PC-3 (cell line): ENCODE results near the gene CCNB1. TPM values are rescaled to one million over a fixed set of nuclear protein-coding genes. Genes with fewer than 3 reads are reported as not detected.
A peak's percentile ranks its signal among the peaks of the same experiment; 100 is the strongest.

Experiments used
- ATAC-seq: fragments of 200-7000 bp; cut with Tn5 transposase; 2 replicates; pipeline ENCODE4 v1.9.1; 2020; ENCODE audit warnings: mild to moderate bottlenecking, moderate library complexity
- BruUV-seq: library from RNA; stranded (reverse); fragments of 400-500 nt; replicated peaks from 2 replicates; lab custom pipeline; 2021; lab: Mats Ljungman, UMichigan
- CTCF ChIA-PET: fragments of 300-600 bp; sonication (Branson Sonifier 250); formaldehyde crosslinking; loops from one replicate; lab custom pipeline; 2022; ENCODE audit warnings: antibody characterized with exemption; lab: Charles Lee
- POLR2A ChIA-PET: fragments of 300-600 bp; sonication (Branson Sonifier 250); formaldehyde crosslinking; loops from one replicate; lab custom pipeline; 2022; ENCODE audit warnings: antibody characterized with exemption; ENCODE audit not compliant: unreplicated experiment; lab: Charles Lee
- DNase-seq: peaks from one replicate; pipeline ENCODE4 v3.0.0-alpha.2; 2015
- H2AFZ ChIP-seq: fragments of 300-600 bp; sonication (generic); 2 replicates; pipeline ENCODE4 v1.6.0; 2016; ENCODE audit warnings: antibody characterized with exemption, low read length
- H3F3A ChIP-seq: fragments of 300-600 bp; sonication (generic); one replicate; pipeline ENCODE4 v1.6.0; 2017; ENCODE audit warnings: antibody characterized with exemption, low read length, control low read depth, mild to moderate bottlenecking; ENCODE audit not compliant: unreplicated experiment
- H3K27ac ChIP-seq: fragments of 300-600 bp; sonication (generic); 2 replicates; pipeline ENCODE4 v1.5.1; 2016; ENCODE audit warnings: mild to moderate bottlenecking, low read length
- H3K27me3 ChIP-seq: fragments of 300-600 bp; sonication (generic); 2 replicates; pipeline ENCODE4 v1.6.1; 2016; ENCODE audit warnings: low read length, mixed read lengths
- H3K36me3 ChIP-seq: fragments of 300-600 bp; sonication (generic); 2 replicates; pipeline ENCODE4 v1.6.1; 2016; ENCODE audit warnings: low read depth, mixed run types, low read length, mixed read lengths
- H3K4me1 ChIP-seq: fragments of 300-600 bp; sonication (generic); 2 replicates; pipeline ENCODE4 v1.5.1; 2016; ENCODE audit warnings: low read length; ENCODE audit not compliant: insufficient read depth
- H3K4me2 ChIP-seq: fragments of 300-600 bp; sonication (generic); 2 replicates; pipeline ENCODE4 v1.6.0; 2016; ENCODE audit warnings: low read length
- H3K4me3 ChIP-seq: fragments of 300-600 bp; sonication (generic); 2 replicates; pipeline ENCODE4 v1.5.1; 2016; ENCODE audit warnings: mild to moderate bottlenecking, low read length, mixed read lengths
- H3K79me2 ChIP-seq: fragments of 300-600 bp; sonication (generic); 2 replicates; pipeline ENCODE4 v1.6.1; 2017; ENCODE audit warnings: low read length, mixed read lengths
- H3K9ac ChIP-seq: fragments of 300-600 bp; sonication (generic); 2 replicates; pipeline ENCODE4 v1.6.0; 2016; ENCODE audit warnings: mild to moderate bottlenecking, low read length
- H3K9me2 ChIP-seq: fragments of 300-600 bp; sonication (generic); replicated peaks from 2 replicates; pipeline ENCODE4 v1.6.1; 2016; ENCODE audit warnings: mixed run types, low read length, mixed read lengths
- H3K9me3 ChIP-seq: fragments of 300-600 bp; sonication (generic); 2 replicates; pipeline ENCODE4 v1.6.1; 2016; ENCODE audit warnings: low read length, mixed read lengths
- H4K20me1 ChIP-seq: fragments of 300-600 bp; sonication (generic); 2 replicates; pipeline ENCODE4 v1.6.1; 2016; ENCODE audit warnings: low read length, mixed read lengths
- CTCF ChIP-seq: fragments of 300-600 bp; sonication (generic); conservative IDR thresholded peaks from 2 replicates; pipeline ENCODE4 v1.5.1; 2017; ENCODE audit warnings: antibody characterized with exemption, low read depth, mild to moderate bottlenecking, low read length
- EZH2 ChIP-seq: fragments of 300-600 bp; sonication (generic); IDR thresholded peaks from one replicate; pipeline ENCODE4 v1.6.1; 2017; ENCODE audit warnings: antibody characterized with exemption, mild to moderate bottlenecking, low read length; ENCODE audit not compliant: unreplicated experiment
- EZH2phosphoT487 ChIP-seq: fragments of 300-600 bp; sonication (generic); IDR thresholded peaks from 2 replicates; pipeline ENCODE4 v1.6.1; 2018; ENCODE audit warnings: mild to moderate bottlenecking, antibody characterized with exemption, low read length, borderline replicate concordance
- intact Hi-C: fragments of 100-400 bp; cut with micrococcal nuclease; formaldehyde crosslinking; loops from 2 replicates; pipeline ENCODE4 v1.9.0; 2023
- total RNA-seq: library from RNA; depleted of rRNA; stranded (reverse); fragments of >200 nt; gene quantifications from 2 replicates; pipeline ENCODE4 v1.2.3, GENCODE V29; 2014

Gene CCNB1
- total RNA-seq, 1 experiment from 2014 or later, result 185 TPM

GRCh38 chr5:69189162-69190086 is 22.5 kb downstream of the CCNB1 start, which contains the start of gene CENPH:
CENPH (plus strand) TSS chr5:69189583; CDS start chr5:69189635, 52 bp downstream.
- no peaks in the 10 kb centered on the region for H3K27me3 ChIP-seq
- H3K9ac ChIP-seq, result peak within 1 kb of the TSS; percentile 91
- ATAC-seq (peak; percentile 83), DNase-seq (peak; percentile 91)
- peaks cover 11% of the 10 kb centered on the region; the same call in 1 of the 2 replicates for H3K79me2 ChIP-seq
- H3K4me3 ChIP-seq, result peak within 1 kb of the TSS; percentile 82
- no peaks in the 10 kb centered on the region for H3K9me3 ChIP-seq
- H3K4me1 ChIP-seq, result no peaks in the 10 kb centered on the region
- H3F3A ChIP-seq, result no peaks in the 10 kb centered on the region
- no peaks in the 10 kb centered on the region for H4K20me1 ChIP-seq
- no TSS peak for BruUV-seq
- no peaks in the 10 kb centered on the region; the same call in 1 of the 2 replicates for H3K36me3 ChIP-seq
- intact Hi-C loops, result loop anchor here (1.0 to 10.0 kb wide), 3 partner anchors 45 to 95 kb away; partner anchors contain the start of genes CDK7 and SLC30A5
- H3K9me2 ChIP-seq, result no peaks in the 10 kb centered on the region
- CTCF ChIA-PET, result interaction anchor here (1.2 kb wide), 1 partner anchor 96 kb away, joined by 3 read pairs; no protein-coding TSS in a partner anchor
- POLR2A ChIA-PET, result interaction anchor here (0.9 kb wide), 1 partner anchor 23 kb away, joined by 3 read pairs; no protein-coding TSS in a partner anchor
- H3K4me2 ChIP-seq, result peak within 1 kb of the TSS; percentile 91
- H3K27ac ChIP-seq, result peak within 1 kb of the TSS; percentile 86
- peak within 1 kb of the TSS; percentile 94 for H2AFZ ChIP-seq
- TF ChIP-seq EZH2, result no peak

- TF ChIP-seq EZH2phosphoT487, result no peak
- Histone ChIP-seq H4K20me1 (no peaks in the 10 kb centered on the region), H3K4me2 (no peak overlapping the region), H3K9ac (no peak overlapping the region), H3K9me2 (no peaks in the 10 kb centered on the region), H3K27ac (no peak overlapping the region), H3F3A (no peaks in the 10 kb centered on the region), H3K4me3 (no peak overlapping the region), H3K36me3 (no peaks in the 10 kb centered on the region; the same call in 1 of the 2 replicates), H2AFZ (no peak overlapping the region), H3K27me3 (no peaks in the 10 kb centered on the region), H3K4me1 (peaks cover 9% of the 10 kb centered on the region), H3K9me3 (no peaks in the 10 kb centered on the region), H3K79me2 (no peaks in the 10 kb centered on the region)
- DNase-seq (no peak), ATAC-seq (no peak)
- intact Hi-C loops, result no loop called here
- ChIA-PET CTCF (no interaction called here), POLR2A (no interaction called here)
- no TSS peak for BruUV-seq
Observed at GRCh38 chr5:69202497-69202896, 35.5 kb downstream of the CCNB1 start.

- Histone ChIP-seq H3K4me2 (peak overlapping the region; percentile 14; the same call in 1 of the 2 replicates), H3K27me3 (no peaks in the 10 kb centered on the region), H3K4me1 (peaks cover 9% of the 10 kb centered on the region), H3F3A (no peaks in the 10 kb centered on the region), H2AFZ (no peak overlapping the region), H3K36me3 (no peaks in the 10 kb centered on the region; the same call in 1 of the 2 replicates), H3K9me3 (no peaks in the 10 kb centered on the region), H3K4me3 (no peak overlapping the region), H3K9me2 (no peaks in the 10 kb centered on the region), H3K79me2 (no peaks in the 10 kb centered on the region), H4K20me1 (no peaks in the 10 kb centered on the region), H3K27ac (no peak overlapping the region), H3K9ac (no peak overlapping the region)
- peak; percentile 56 for DNase-seq
- intact Hi-C loops, result no loop called here
- BruUV-seq, result no TSS peak
- CTCF ChIA-PET, result no interaction called here
- no peak for TF ChIP-seq EZH2phosphoT487
- no peak for TF ChIP-seq CTCF
- no peak for TF ChIP-seq EZH2
- POLR2A ChIA-PET, result no interaction called here
- ATAC-seq, result peak; percentile 67
Observed at GRCh38 chr5:69206528-69207190, 39.7 kb downstream of the CCNB1 start.
